ENCODE data around the gene SUPT4H1. TPM values are rescaled to one million over a fixed set of nuclear protein-coding genes. Genes with fewer than 3 reads are reported as not detected.

Gene SUPT4H1
- total and polyA plus RNA-seq, 2 experiments from 2014 or later = 82.2 to 83.7 TPM

DNA sequence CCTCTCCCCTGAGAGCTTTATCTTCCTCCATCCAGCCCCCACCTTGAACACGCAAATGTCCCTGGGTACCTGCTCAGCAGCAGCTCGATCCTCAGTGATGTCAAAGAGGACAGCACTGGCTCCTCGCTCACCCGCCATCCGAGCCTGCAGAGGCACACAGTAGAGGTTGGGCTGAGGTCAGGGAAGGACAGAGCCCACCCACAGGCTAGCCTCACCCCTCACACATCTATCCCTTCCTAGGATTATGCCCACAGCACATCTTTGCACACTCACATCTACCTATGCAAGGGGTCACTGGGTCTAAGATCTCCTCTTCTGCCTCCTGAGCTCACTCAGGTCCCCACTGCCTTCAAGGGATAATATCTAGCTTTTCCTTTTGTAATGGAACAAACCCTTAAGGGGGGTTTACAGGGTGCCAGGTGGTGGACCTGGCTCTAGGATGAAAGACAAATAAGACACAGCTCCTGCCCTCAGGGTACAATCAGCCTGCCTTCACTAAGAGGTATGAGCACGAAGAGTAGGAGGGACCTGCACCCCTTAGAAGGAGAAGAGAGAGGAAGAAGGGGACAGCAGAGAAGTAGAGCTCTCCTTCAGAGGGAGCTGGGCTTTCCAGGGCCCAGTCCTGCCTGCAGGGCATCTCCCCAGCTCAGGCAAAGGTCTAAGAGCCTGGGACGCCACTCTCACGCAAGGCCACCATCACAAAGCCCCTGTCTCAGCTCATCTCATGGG, 11.6 kb upstream of the SUPT4H1 start:
- DNase-seq (ENCODE audit: low spot score) (no peak), ATAC-seq (no peak)
- Histone ChIP-seq H3K27me3 (ENCODE audit: insufficient read depth) (no peaks in the 10 kb centered on the region), H3K27ac (ENCODE audit: low read depth) (no peak overlapping the region), H3K36me3 (ENCODE audit: insufficient read depth) (no peaks in the 10 kb centered on the region), H4K20me1 (replicated peaks; ENCODE audit: insufficient read depth) (no peaks in the 10 kb centered on the region), H3K4me3 (no peak overlapping the region), H3K4me2 (no peak overlapping the region), H3K4me1 (ENCODE audit: insufficient read depth) (no peaks in the 10 kb centered on the region), H3K9me2 (ENCODE audit: insufficient read depth) (no peaks in the 10 kb centered on the region), H3K79me2 (replicated peaks; ENCODE audit: insufficient read depth) (no peaks in the 10 kb centered on the region), H2AFZ (no peak overlapping the region), H3F3A (replicated peaks; ENCODE audit: low read depth) (no peaks in the 10 kb centered on the region)
- TF ChIP-seq, protein P1, sequence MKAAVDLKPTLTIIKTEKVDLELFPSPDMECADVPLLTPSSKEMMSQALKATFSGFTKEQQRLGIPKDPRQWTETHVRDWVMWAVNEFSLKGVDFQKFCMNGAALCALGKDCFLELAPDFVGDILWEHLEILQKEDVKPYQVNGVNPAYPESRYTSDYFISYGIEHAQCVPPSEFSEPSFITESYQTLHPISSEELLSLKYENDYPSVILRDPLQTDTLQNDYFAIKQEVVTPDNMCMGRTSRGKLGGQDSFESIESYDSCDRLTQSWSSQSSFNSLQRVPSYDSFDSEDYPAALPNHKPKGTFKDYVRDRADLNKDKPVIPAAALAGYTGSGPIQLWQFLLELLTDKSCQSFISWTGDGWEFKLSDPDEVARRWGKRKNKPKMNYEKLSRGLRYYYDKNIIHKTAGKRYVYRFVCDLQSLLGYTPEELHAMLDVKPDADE (IDR thresholded peaks at IDR 0.05) = no peak
- TF ChIP-seq POLR2AphosphoS5 (IDR thresholded peaks at IDR 0.05; ENCODE audit: low read depth) = no peak
- TF ChIP-seq, protein P2, sequence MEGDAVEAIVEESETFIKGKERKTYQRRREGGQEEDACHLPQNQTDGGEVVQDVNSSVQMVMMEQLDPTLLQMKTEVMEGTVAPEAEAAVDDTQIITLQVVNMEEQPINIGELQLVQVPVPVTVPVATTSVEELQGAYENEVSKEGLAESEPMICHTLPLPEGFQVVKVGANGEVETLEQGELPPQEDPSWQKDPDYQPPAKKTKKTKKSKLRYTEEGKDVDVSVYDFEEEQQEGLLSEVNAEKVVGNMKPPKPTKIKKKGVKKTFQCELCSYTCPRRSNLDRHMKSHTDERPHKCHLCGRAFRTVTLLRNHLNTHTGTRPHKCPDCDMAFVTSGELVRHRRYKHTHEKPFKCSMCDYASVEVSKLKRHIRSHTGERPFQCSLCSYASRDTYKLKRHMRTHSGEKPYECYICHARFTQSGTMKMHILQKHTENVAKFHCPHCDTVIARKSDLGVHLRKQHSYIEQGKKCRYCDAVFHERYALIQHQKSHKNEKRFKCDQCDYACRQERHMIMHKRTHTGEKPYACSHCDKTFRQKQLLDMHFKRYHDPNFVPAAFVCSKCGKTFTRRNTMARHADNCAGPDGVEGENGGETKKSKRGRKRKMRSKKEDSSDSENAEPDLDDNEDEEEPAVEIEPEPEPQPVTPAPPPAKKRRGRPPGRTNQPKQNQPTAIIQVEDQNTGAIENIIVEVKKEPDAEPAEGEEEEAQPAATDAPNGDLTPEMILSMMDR (conservative IDR thresholded peaks at IDR 0.05; ENCODE audit: low read depth in 2 of 2) = no peak
- TF ChIP-seq, protein P3, sequence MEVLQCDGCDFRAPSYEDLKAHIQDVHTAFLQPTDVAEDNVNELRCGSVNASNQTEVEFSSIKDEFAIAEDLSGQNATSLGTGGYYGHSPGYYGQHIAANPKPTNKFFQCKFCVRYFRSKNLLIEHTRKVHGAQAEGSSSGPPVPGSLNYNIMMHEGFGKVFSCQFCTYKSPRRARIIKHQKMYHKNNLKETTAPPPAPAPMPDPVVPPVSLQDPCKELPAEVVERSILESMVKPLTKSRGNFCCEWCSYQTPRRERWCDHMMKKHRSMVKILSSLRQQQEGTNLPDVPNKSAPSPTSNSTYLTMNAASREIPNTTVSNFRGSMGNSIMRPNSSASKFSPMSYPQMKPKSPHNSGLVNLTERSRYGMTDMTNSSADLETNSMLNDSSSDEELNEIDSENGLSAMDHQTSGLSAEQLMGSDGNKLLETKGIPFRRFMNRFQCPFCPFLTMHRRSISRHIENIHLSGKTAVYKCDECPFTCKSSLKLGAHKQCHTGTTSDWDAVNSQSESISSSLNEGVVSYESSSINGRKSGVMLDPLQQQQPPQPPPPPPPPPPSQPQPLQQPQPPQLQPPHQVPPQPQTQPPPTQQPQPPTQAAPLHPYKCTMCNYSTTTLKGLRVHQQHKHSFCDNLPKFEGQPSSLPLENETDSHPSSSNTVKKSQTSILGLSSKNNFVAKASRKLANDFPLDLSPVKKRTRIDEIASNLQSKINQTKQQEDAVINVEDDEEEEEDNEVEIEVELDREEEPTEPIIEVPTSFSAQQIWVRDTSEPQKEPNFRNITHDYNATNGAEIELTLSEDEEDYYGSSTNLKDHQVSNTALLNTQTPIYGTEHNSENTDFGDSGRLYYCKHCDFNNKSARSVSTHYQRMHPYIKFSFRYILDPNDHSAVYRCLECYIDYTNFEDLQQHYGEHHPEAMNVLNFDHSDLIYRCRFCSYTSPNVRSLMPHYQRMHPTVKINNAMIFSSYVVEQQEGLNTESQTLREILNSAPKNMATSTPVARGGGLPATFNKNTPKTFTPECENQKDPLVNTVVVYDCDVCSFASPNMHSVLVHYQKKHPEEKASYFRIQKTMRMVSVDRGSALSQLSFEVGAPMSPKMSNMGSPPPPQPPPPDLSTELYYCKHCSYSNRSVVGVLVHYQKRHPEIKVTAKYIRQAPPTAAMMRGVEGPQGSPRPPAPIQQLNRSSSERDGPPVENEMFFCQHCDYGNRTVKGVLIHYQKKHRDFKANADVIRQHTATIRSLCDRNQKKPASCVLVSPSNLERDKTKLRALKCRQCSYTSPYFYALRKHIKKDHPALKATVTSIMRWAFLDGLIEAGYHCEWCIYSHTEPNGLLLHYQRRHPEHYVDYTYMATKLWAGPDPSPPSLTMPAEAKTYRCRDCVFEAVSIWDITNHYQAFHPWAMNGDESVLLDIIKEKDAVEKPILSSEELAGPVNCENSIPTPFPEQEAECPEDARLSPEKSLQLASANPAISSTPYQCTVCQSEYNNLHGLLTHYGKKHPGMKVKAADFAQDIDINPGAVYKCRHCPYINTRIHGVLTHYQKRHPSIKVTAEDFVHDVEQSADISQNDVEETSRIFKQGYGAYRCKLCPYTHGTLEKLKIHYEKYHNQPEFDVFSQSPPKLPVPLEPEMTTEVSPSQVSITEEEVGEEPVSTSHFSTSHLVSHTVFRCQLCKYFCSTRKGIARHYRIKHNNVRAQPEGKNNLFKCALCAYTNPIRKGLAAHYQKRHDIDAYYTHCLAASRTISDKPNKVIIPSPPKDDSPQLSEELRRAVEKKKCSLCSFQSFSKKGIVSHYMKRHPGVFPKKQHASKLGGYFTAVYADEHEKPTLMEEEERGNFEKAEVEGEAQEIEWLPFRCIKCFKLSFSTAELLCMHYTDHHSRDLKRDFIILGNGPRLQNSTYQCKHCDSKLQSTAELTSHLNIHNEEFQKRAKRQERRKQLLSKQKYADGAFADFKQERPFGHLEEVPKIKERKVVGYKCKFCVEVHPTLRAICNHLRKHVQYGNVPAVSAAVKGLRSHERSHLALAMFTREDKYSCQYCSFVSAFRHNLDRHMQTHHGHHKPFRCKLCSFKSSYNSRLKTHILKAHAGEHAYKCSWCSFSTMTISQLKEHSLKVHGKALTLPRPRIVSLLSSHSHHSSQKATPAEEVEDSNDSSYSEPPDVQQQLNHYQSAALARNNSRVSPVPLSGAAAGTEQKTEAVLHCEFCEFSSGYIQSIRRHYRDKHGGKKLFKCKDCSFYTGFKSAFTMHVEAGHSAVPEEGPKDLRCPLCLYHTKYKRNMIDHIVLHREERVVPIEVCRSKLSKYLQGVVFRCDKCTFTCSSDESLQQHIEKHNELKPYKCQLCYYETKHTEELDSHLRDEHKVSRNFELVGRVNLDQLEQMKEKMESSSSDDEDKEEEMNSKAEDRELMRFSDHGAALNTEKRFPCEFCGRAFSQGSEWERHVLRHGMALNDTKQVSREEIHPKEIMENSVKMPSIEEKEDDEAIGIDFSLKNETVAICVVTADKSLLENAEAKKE (CRISPR knock-in tag; IDR thresholded peaks at IDR 0.05) = no peak
- TF ChIP-seq, protein P4, sequence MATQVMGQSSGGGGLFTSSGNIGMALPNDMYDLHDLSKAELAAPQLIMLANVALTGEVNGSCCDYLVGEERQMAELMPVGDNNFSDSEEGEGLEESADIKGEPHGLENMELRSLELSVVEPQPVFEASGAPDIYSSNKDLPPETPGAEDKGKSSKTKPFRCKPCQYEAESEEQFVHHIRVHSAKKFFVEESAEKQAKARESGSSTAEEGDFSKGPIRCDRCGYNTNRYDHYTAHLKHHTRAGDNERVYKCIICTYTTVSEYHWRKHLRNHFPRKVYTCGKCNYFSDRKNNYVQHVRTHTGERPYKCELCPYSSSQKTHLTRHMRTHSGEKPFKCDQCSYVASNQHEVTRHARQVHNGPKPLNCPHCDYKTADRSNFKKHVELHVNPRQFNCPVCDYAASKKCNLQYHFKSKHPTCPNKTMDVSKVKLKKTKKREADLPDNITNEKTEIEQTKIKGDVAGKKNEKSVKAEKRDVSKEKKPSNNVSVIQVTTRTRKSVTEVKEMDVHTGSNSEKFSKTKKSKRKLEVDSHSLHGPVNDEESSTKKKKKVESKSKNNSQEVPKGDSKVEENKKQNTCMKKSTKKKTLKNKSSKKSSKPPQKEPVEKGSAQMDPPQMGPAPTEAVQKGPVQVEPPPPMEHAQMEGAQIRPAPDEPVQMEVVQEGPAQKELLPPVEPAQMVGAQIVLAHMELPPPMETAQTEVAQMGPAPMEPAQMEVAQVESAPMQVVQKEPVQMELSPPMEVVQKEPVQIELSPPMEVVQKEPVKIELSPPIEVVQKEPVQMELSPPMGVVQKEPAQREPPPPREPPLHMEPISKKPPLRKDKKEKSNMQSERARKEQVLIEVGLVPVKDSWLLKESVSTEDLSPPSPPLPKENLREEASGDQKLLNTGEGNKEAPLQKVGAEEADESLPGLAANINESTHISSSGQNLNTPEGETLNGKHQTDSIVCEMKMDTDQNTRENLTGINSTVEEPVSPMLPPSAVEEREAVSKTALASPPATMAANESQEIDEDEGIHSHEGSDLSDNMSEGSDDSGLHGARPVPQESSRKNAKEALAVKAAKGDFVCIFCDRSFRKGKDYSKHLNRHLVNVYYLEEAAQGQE (IDR thresholded peaks at IDR 0.05; ENCODE audit: unreplicated experiment) = no peak
- TF ChIP-seq ZNF331 (CRISPR knock-in tag; IDR thresholded peaks at IDR 0.05; ENCODE audit: low read depth) = no peak
- no peak for TF ChIP-seq STAT1 (IDR thresholded peaks at IDR 0.05; ENCODE audit: unreplicated experiment)
- no peak for TF ChIP-seq EZH2 (IDR thresholded peaks at IDR 0.05; ENCODE audit: low read depth, unreplicated experiment)
- TF ChIP-seq NANOG (IDR thresholded peaks at IDR 0.05; ENCODE audit: borderline replicate concordance) = no peak
- no peak for TF ChIP-seq CREB1 (CRISPR knock-in tag; IDR thresholded peaks at IDR 0.05; ENCODE audit: low read depth)
- TF ChIP-seq ZNF114 (CRISPR knock-in tag; IDR thresholded peaks at IDR 0.05) = no peak
- TF ChIP-seq EZH2phosphoT487 (IDR thresholded peaks at IDR 0.05; ENCODE audit: unreplicated experiment) = no peak
- TF ChIP-seq JUNB (IDR thresholded peaks at IDR 0.05; ENCODE audit: unreplicated experiment) = no peak
- H3K36me3 Mint-ChIP-seq (ENCODE audit: low read depth) = no peaks in the 10 kb centered on the region
- H3K9me3 Mint-ChIP-seq = no peaks in the 10 kb centered on the region; the same call in 2 of the 3 replicates
- H3K4me3 Mint-ChIP-seq = no peak overlapping the region
- peaks cover 9% of the 10 kb centered on the region for H3K4me1 Mint-ChIP-seq
- H3K27me3 Mint-ChIP-seq (ENCODE audit: insufficient read depth, low read depth, poor library complexity) = peaks cover 6% of the 10 kb centered on the region
- no peak overlapping the region for H3K27ac Mint-ChIP-seq
